Head of caudate nucleus (tissue), 42 donors: ENCODE data around the gene TEDC1.
A peak's percentile ranks its signal among the peaks of the same experiment; 100 is the strongest.

Source experiments
- DNase-seq, 42 donors: peaks; one replicate each; pipeline versions ENCODE4 v3.0.0 to v3.0.0-alpha.2; 2020 to 2021; ENCODE audit warnings: mixed read lengths in 7 of 42
- intact Hi-C: fragments of 100-400 bp; cut with DNase I; formaldehyde crosslinking; loops from one replicate; pipeline ENCODE4 v1.15.0; 2022

The TEDC1 gene

DNA sequence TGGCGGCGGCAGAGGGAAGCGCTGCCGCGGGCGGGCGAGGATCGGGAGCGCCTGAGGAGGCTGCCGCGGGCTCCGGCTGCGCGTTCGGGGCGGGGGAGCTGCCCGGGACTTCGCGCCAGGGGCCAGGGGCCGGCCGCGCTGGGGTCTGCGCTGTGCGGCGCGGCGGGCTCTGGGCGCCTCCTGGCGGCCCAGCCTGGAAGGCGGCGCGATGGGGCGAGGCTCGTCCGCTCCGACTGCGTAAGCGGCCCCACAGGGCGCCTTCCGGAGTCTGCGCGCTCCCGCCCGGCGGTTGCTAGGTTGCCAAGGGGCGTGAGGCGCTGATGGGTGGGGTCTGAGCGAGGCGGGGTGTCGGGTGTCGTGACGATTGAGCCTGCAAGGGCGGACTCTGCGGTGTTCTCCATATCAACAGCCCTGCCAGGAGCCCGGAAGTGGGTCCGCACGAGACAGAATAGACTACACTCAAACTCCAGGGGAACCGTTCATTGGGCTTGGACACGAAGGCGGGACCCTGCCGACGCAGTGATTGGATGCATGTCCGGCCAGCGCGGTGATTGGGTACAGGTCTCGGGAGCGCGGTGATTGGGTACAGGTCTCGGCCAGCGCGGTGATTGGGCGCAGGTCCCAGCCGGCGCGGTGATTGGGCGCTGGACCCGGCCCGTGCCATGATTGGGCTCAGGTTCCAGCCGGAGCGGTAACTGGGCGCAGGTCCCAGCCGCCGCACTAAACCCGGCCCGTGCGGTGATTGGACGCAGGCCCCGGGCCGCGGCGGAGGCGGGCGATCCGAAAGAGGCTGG, at the start of gene TEDC1:
Gene TEDC1 (plus strand): TSS at position 675 of the 794 bp plus-strand sequence. CDS start 130 bp downstream, outside the sequence.
- intact Hi-C loops, result loop anchor here (5.0 kb wide), 1 partner anchor 37 kb away; the partner anchor contains the start of gene TMEM121
- peak; percentile 98 to 100 (median 100) for DNase-seq

DNA sequence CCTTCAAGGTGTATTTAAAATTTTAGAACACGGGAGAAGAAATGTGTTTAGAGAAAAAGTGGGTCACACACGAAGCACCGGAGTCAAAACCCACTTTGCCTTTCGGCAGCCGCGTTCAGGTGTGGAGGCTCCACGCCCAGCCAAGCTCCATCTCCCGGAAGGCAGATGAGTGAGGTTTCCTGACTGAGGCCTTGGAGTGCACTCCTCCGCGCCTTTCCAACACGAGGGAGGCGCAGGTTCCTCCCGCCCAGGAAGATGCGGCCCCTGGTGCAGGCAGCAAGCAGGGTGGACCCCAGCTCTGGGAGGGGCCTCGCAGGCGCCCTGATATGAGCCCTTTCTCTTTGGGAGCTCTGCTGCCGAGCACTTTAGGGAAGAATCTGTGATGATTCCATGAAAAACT, 48.9 kb upstream of the TEDC1 start:
- intact Hi-C loops, result no loop called here
- DNase-seq, result peak in 34 of 42 donors; percentile 30 to 84 (median 58)

- DNase-seq, result no peak
- intact Hi-C loops, result no loop called here
Observed at GRCh38 chr14:105442834-105443233, 48.2 kb upstream of the TEDC1 start.

- intact Hi-C loops, result no loop called here
- no peak for DNase-seq
Observed at GRCh38 chr14:105444859-105445258, 46.2 kb upstream of the TEDC1 start.

- intact Hi-C loops, result no loop called here
- no peak for DNase-seq
Observed at GRCh38 chr14:105445290-105445689, 45.8 kb upstream of the TEDC1 start.

- intact Hi-C loops, result no loop called here
- no peak for DNase-seq
Observed at GRCh38 chr14:105445901-105446845, 44.9 kb upstream of the TEDC1 start.

DNA sequence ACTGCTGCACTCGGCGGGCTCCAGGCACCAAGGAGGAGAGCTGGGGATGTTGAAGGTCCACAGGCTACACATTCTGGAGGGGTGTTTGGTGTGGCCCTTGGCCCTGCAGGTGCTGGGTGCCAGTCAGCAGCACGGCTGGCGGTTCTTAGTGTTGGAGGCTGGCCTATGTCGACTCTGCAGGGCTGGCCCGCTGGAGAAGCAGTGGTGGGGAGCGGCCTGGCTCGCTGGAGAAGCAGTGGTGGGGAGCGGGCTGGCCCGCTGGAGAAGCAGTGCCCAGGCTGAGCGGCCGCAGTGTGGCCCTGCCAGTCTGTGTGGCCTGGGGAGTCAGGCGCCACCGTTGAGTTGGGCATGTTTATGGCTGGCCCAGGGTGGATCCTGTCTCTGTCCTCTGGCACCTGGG, 44.1 kb upstream of the TEDC1 start:
- intact Hi-C loops, result no loop called here
- no peak for DNase-seq

DNA sequence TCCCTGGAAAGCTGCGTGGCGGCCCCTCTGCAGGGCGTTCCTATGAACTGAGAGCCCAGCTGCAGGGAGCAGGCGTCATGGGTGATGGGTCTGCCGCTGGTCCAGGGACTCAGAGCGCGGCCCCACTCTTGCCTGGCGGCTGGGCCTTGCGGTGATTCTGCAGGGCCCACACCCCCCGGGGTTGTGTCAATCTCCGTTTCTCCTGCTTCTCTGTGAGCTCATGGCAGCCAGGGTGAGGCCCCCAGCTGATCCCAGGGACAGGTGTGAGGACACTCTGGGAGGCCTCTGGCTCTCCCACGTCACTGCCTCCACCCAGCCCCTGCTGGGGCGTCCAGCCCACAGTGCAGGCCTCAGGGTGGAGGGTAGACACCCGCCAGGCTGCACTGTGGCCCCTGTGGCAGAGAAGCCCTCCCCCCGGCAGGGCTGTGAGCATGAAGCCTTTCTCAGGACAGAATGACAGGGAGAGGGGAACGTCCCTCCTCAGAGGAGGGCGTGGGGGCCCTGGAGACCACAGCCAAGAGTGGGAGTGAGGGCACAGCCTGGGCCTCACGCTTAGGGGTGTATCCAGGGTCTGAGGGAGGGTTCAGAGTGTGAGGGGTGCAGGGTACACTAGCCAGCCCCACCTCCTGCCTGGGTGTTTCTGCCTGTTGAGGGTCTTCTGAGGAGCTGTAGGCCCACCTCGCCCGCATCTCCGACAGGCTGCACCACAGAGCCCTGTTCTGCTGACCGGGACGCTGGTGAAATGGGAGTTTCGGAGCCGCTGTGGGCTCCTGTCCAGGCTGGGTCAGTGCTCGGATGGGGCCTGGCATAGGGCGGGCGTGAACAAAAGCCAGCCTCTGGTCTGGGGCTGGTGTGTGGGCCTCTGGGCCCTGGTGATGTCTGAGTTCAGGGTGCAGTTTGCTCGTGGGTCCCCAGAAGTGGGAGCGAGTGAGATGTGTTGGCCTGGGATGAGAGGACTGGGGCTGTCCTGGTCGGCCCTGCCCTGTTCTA, 43.1 kb upstream of the TEDC1 start:
- no peak for DNase-seq
- intact Hi-C loops, result no loop called here

DNA sequence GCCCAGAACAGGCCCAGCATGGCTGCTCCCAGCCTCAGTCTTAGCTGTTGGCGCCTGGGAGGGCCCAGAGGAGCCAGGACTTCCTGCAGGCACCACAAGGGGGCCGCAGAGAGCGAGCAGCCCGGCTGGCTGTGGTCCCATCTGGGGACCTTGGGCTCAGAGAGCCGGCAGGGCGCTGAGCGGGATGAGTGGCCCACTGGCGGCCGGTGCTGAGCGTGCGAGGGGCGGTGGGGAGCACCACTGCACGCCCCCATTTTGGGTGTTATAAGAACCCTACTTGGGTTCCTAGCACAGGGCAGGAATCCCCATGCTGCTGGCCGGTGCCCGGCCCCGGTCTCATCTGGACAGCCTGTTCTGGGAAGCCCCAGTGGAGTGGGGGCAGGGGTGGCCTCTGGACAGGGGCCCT, 42.3 kb upstream of the TEDC1 start:
- intact Hi-C loops, result no loop called here
- DNase-seq, result peak; percentile 45 to 91 (median 78)

- intact Hi-C loops, result no loop called here
- no peak for DNase-seq
Observed at GRCh38 chr14:105449276-105450122, 41.5 kb upstream of the TEDC1 start.

DNA sequence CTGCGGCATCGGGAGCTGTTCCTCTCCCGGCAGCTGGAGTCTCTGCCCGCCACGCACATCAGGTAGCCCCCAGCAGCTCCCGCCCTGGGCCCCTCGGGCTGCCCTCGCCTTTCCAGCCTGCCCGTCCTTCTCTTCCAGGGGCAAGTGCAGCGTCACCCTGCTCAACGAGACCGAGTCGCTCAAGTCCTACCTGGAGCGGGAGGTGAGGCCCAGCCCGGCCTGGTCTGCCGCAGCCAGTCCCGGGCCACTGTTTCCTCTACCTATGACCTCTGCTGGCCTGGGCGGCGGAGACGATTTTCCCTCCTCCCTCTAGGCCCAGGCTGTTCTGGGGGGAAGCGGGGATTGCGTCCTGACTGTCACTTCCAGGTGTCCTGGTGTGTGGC, 40.9 kb upstream of the TEDC1 start:
- DNase-seq, result no peak
- intact Hi-C loops, result no loop called here

GRCh38 chr14:105450864-105451720, 40.0 kb upstream of the TEDC1 start:
- DNase-seq, result no peak

DNA sequence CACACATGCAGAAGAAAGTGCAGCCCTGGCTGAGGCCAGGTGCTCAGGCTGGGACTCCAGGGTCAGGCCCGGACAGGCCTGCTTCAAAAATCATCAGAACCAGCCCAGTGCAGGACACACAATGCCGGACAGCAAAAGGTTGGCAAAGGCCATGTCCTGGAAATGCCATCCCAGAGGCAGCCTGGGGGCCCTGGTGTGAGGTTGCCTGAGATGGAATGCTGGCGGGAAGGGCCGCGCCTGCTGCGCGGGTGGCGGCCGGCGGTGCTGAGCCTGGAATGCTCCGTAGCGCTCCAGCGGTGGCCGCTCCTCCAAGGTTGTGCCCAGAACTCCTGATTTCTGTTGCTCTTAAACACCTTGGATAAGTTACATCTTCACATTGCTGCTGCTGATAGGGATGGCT, 38.1 kb upstream of the TEDC1 start:
- intact Hi-C loops, result no loop called here

More at GRCh38 chr14:105450864-105451720, 40.0 kb upstream of the TEDC1 start:
- intact Hi-C loops, result no loop called here

GRCh38 chr14:105453847-105454246, 37.2 kb upstream of the TEDC1 start:
- intact Hi-C loops, result no loop called here
- no peak for DNase-seq

More for the DNA sequence above, 38.1 kb upstream of the TEDC1 start:
- DNase-seq, result no peak

- peak in 20 of 42 donors; percentile 42 to 81 (median 57) for DNase-seq
Observed at GRCh38 chr14:105455086-105455640, 35.9 kb upstream of the TEDC1 start.

More at GRCh38 chr14:105455086-105455640, 35.9 kb upstream of the TEDC1 start:
- intact Hi-C loops, result no loop called here
